Measurements from ENCODE around the gene CSNK1A1.
"Not testable (repeated sequence)": the region's sequence is repeated elsewhere in the genome, so short reads cannot be mapped to it uniquely, and the experiment has no call there.

Gene CSNK1A1

DNA sequence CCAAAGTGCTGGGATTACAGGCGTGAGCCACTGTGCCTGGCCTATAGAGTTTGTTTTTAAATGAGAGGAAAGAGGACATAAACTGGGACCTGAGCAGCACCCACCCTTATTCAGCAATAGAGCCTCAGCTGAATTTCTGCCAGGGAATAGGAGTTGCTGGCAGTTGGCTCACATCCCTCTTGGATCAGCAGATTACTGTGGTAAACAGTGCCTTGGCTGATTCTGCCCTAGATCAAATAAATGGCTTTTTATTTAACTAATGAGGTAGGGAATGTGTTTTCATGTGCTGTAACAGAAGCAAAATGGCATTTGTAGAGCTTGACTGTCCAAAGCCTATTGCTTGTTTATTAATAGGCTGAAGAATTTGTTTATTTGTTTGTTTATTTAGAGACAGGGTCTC lies 32.2 kb upstream of the CSNK1A1 start:
- no peak for TF ChIP-seq POLR2A (IDR thresholded peaks at IDR 0.05; ENCODE audit: low read depth, low read length)
- no peak for FAIRE-seq
- no peak for DNase-seq (ENCODE audit: insufficient read length, low spot score)

DNA sequence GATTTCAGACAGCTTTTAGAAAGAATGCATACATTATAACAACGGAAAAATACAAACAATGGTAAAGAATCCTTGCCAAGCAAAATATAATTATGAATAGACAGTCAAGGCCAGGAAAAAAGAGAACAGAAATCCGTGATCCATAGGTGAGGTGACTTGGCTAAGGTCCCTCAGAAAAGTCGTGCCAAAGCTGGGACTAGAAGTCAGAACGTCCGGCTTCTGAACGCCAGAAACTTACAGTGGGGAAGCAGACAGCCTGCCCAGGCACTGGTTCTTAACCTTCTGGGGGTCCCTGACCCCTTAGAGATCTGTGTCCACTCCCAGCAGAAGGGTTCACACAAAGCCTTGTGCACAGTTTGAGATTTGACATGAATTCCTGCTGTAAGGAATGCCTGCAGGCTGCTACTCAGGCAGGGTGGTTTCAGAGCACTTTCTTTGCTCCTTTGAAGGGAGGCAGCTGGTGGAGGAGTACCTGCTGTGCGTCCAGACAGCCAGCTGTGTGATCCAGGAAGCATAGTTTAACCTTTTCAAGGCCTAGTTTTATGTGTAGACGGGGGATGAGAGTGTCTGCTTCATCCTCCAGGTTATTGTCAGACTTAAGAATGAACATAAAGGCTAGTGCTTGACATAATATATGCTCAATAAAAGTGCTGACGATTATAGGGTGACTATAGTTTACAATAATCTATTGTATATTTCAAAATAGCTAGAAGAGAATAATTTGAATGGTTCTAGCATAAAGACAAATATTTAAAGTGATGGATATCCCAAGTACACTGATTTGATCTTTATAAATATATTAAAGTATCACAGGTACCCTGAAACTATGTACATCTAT lies 30.9 kb upstream of the CSNK1A1 start:
- DNase-seq (ENCODE audit: insufficient read length, low spot score) = no peak
- FAIRE-seq = peak; percentile 60
- TF ChIP-seq POLR2A (IDR thresholded peaks at IDR 0.05; ENCODE audit: low read depth, low read length) = no peak

DNA sequence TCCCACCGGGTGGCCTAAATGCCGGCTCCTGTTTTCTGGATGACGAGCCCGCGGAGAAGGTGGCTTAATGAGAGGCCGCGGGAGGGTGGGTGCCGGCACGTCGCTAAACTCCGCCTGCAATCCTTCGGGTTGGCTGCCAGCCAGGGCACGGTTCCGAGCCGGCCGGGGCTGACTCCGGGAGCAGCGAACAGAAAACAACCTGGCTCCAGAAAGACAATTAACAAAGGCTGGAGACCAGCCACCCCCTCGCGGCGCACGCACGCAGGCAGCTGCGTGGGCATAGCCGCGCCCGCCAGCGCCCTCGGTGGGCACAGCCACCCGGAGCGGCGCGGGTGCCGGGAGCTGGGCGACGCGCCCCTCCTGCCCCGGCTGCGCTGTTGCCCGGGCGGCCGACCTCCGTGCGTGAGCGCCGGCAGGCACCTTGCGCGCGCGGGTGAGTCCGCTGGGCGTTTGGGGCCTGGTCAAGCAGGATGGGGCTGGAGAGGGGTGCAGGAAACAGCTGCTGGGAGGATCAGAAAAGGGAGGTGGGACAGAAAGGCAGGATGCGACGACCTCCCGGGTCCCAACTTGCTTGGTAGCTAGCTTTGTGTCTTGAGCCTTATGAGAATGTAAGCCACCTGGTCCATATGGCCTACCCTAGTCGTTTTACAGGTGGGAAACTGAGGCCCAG lies 30.1 kb upstream of the CSNK1A1 start, which contains the start of gene ARHGEF37:
ARHGEF37 (plus strand) TSS at position 307 of the 670 bp plus-strand sequence. CDS start 16,272 bp downstream, outside the sequence.
- no peak for FAIRE-seq
- DNase-seq (ENCODE audit: insufficient read length, low spot score) = peak; percentile 42
- no peak for TF ChIP-seq POLR2A (IDR thresholded peaks at IDR 0.05; ENCODE audit: low read depth, low read length)

DNA sequence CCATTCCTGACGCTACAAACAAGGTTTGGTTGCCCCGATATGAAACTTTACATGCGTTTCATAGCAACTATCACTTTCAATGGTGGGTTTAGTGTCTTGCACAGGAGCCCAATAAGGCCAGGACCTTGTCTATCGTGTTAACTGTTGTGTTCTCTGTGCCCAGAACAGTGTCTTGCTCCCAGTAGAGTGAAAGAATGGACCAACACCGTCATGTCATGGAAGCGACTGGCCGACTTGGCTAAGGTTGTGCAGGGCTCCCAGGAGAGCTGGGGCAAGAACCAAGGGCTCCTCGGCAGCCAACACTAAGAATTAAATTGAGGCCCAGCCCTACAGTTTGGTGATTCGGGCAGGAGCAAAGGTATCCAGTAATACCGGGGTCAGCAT lies 29.6 kb upstream of the CSNK1A1 start:
- DNase-seq (ENCODE audit: insufficient read length, low spot score) = no peak
- no peak for TF ChIP-seq POLR2A (IDR thresholded peaks at IDR 0.05; ENCODE audit: low read depth, low read length)
- no peak for FAIRE-seq

DNA sequence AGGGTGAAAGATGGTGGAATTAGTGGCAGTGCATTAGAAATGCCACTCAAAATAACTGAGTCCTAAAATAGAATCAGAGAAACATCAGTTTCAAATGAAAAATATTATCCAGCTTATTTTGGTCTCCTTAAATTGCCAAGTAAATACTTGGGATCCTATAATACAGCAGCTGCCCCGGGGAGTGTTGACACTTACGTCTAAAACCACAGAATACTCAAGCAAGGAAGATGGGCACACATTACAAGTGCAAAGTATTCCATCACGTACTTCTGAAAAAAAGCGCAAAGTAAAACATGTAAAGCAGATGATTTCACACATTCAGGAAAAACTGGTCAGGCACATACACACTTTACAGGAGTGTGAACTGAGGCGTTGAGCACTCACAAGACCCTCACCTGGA lies 27.7 kb upstream of the CSNK1A1 start:
- no peak for TF ChIP-seq POLR2A (IDR thresholded peaks at IDR 0.05; ENCODE audit: low read depth, low read length)
- no peak for DNase-seq (ENCODE audit: insufficient read length, low spot score)
- FAIRE-seq = no peak

DNA sequence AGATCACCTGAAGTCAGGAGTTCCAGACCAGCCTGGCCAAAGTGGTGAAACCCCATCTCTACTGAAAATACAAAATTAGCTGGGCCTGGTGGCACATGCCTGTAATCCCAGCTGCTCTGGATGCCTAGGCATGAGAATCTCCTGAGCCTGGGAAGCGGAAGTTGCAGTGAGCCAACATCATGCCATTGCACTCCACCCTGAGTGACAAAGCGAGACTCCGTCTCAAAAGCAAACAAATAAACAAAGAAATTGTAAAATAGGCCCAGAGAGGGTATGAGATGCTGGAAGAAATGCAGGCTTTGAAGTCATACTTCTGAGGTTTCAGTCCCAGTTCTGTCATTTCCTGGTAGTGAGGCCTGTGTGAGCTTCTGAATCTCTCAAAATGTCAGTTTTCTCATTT lies 24.8 kb upstream of the CSNK1A1 start:
- TF ChIP-seq POLR2A (IDR thresholded peaks at IDR 0.05; ENCODE audit: low read depth, low read length) = no peak
- DNase-seq (ENCODE audit: insufficient read length, low spot score) (no peak), FAIRE-seq (no peak)

DNA sequence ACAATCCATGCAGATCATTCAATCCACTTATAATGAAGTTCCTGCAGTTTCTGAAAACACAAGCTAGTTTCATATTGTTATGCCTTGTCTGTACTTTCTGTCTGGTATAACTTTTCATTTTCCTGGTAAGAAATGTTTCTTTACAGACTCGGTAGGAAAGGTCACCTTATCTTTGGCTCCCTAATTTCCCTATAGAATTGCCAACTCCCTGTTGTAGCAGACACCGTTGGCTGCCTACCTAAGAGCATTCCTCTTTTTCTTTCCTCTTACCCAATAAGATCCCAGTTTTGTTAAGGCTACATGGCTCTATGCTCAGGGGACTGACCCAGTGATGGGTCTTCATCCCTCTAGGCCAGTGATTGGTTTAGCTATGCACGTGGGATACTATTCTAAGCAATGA lies 23.9 kb upstream of the CSNK1A1 start:
- TF ChIP-seq POLR2A (IDR thresholded peaks at IDR 0.05; ENCODE audit: low read depth, low read length) = no peak
- FAIRE-seq (no peak), DNase-seq (ENCODE audit: insufficient read length, low spot score) (no peak)

DNA sequence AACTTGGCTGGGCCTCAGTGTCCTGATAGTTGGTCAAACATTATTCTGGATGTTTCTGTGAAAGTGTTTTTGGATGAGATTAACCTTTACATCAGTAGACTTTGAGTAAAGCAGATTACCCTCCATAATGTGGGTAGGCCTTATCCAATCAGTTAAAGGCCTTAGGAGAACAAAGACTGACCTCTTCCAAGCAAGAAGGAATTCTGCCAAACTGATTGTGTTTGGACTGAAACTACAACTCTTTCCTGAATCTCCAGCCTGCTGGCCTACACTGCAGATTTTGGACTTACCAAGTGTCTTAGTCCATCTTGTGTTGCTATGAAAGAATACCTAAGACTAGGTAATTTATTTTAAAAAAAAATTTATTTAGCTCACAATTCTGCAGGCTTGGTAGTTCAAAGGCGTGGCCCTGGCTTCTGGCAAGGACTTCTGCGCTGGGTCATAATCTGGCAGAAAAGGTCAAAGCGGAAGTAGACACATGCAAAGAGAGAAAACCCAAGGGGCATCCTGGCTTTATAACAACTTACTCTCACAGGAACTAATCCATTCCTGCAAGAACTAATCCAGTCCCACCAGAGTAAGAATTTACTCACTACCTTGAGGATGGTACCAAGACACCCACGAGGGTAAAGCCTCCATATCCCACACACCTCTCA lies 21.5 kb upstream of the CSNK1A1 start:
- DNase-seq (ENCODE audit: insufficient read length, low spot score) (no peak), FAIRE-seq (no peak)
- no peak for TF ChIP-seq POLR2A (IDR thresholded peaks at IDR 0.05; ENCODE audit: low read depth, low read length)

DNA sequence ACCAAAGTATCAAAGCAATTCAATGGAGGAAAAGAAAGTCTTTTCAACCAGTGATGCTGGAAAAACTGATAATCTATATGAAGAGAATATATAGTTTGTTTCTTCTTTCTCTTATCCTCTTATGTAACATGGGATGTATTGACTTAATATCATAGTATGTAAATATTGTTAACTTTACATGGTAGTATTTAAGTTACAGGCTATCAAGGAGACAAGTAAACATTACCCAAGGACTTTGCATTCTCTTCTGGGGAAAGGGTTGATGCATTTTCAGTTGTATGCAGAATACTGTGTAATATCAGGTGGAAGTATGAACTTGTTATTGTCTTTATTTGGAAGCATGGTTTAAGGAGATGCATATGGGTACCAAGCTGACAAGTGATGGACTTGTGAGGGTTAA lies 20.9 kb upstream of the CSNK1A1 start:
- no peak for DNase-seq (ENCODE audit: insufficient read length, low spot score)
- no peak for FAIRE-seq
- TF ChIP-seq POLR2A (IDR thresholded peaks at IDR 0.05; ENCODE audit: low read depth, low read length) = no peak

DNA sequence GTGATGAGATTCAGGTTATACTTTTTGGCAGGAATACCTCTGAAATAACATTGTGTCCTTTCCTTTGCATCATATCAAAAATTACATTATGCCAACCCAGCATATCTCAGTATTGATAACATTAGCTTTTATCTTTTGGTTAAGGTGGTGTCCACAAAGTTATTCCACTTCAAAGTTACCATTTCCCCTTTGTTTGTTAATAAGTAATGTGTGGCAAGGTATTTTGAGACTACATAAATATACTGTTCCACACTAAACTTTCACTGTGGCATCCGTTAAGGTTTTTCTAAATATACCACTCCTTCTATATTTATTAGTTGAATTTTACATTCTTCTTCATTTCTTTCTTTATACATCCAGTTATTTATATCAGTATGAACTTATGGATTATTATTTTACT lies 16.0 kb upstream of the CSNK1A1 start:
- DNase-seq (ENCODE audit: insufficient read length, low spot score) = no peak
- FAIRE-seq = no peak
- TF ChIP-seq POLR2A (IDR thresholded peaks at IDR 0.05; ENCODE audit: low read depth, low read length) = no peak

DNA sequence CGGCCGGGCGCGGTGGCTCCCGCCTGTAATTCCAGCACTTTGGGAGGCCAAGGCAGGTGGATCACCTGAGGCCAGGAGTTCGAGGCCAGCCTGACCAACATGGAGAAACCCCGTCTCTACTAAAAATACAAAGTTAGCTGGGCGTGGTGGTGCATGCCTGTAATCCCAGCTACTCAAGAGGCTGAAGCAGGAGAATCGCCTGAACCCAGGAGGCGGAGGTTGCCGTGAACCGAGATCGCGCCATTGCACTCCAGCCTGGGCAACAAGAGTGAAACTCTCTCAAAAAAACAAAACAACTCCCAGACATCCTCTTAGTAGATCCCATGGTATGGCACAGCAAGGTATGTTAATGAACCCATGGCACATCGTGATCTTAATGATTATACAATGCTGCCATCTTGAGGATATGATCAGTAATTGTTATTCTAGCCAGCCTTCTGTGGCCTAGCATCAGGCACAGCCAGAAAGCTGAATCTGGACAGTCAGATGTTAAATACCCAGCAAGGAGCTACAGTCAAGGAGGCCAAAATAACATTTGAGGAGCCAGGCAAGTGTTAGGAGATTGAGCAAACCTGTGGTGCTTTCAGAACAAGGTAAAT lies 13.4 kb upstream of the CSNK1A1 start:
- peak; percentile 91 for FAIRE-seq
- DNase-seq (ENCODE audit: insufficient read length, low spot score) = not testable (repeated sequence)

DNA sequence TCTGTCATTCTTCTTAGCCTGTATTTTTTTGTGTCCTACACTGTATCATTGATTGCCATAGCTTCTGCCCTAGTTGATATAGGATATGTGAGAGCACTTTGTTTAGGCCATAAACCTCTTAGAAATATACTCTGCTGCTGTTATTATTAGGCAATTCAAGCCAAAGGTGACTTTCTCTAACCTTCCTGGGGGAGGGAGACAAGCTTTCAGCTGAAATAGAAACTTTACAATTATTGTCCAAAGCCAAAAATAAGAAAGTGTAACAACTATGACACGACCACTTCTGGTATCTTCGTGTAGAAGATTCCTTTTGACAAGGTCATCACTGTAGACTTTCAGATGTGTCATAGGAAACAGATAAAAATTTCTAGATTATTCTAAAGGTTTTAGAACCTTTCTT lies 12.2 kb upstream of the CSNK1A1 start:
- no peak for DNase-seq (ENCODE audit: insufficient read length, low spot score)
- TF ChIP-seq POLR2A (IDR thresholded peaks at IDR 0.05; ENCODE audit: low read depth, low read length) = no peak
- no peak for FAIRE-seq

DNA sequence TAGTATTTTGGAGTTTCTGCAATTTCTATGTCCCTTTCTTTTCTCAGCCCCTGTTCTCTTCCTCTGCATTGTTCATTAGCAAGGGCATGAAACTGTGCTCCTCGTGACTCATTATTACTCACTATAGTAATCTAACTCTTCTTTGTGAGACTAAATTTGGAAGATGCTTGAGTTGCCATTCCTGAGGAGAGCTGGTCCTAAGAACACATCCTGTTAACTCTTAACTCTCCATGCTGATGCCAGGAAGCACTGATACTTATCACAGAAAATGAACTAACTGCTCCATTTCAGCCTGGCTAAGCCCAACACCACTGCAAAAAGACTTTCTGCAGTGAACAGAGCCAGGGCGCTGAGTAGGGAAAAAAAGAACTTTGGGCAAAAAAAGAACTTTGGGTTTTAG lies 10.6 kb upstream of the CSNK1A1 start:
- peak; percentile 89 for FAIRE-seq
- peak; percentile 69 for DNase-seq (ENCODE audit: insufficient read length, low spot score)
- TF ChIP-seq POLR2A (IDR thresholded peaks at IDR 0.05; ENCODE audit: low read depth, low read length) = no peak

DNA sequence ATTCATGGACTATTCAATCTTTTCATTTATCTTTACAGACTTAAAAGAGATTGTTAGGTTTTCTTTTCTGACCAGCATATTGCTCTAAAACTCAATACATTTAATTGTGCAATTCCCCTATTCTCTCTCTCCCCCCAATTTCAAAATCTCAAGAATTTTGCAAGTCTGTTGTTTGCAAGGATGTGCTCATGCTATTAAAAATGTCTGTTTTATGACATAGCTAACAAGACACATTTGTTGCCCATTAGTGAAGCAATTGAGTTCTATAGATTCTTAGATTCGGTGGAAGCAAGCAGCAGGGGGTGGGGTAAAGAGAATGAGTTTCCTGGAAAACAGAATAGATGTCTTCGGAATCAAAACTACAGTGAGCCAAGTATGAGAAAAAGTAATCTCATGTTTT lies 8.5 kb upstream of the CSNK1A1 start:
- FAIRE-seq = no peak
- no peak for TF ChIP-seq POLR2A (IDR thresholded peaks at IDR 0.05; ENCODE audit: low read depth, low read length)
- DNase-seq (ENCODE audit: insufficient read length, low spot score) = no peak
